HL-60 (cell line): ENCODE data around the gene ZNF454.

Source experiments
- DNase-seq, 2 experiments: peaks; one replicate each; pipeline ENCODE4 v3.0.0-alpha.2; 2010 to 2020; ENCODE audit warnings: low read depth in 1 of 2, low spot score in 1 of 2
- H3K27ac ChIP-seq: fragments of 250-450 bp; sonication (Bioruptor Pico); replicated peaks from 2 replicates; pipeline ENCODE4 v1.5.1; 2020; ENCODE audit warnings: mild to moderate bottlenecking, moderate library complexity
- H3K27me3 ChIP-seq: fragments of 250-450 bp; sonication (Bioruptor Pico); 2 replicates; pipeline ENCODE4 v1.5.1; 2021; ENCODE audit warnings: mild to moderate bottlenecking, moderate library complexity; ENCODE audit not compliant: insufficient read depth, poor library complexity, severe bottlenecking
- H3K4me3 ChIP-seq: replicated peaks from 2 replicates; pipeline ENCODE4 v1.5.1; 2011; ENCODE audit warnings: mild to moderate bottlenecking, control low read depth, low read length; ENCODE audit not compliant: insufficient read depth
- CTCF ChIP-seq: IDR thresholded peaks from one replicate; pipeline ENCODE4 v1.5.1; 2011; ENCODE audit warnings: low read length, control low read depth, inconsistent platforms; ENCODE audit not compliant: insufficient read depth
- GABPA ChIP-seq: IDR thresholded peaks from 2 replicates; pipeline ENCODE4 v1.6.1; 2012; ENCODE audit warnings: low read depth
- POLR2AphosphoS5 ChIP-seq: IDR thresholded peaks from 2 replicates; pipeline ENCODE4 v1.6.1; 2012; ENCODE audit warnings: low read depth
- REST ChIP-seq: IDR thresholded peaks from 2 replicates; pipeline ENCODE4 v1.6.1; 2012; ENCODE audit warnings: low read depth; ENCODE audit not compliant: insufficient replicate concordance
- SPI1 ChIP-seq: IDR thresholded peaks from 2 replicates; pipeline ENCODE4 v1.6.1; 2012; ENCODE audit warnings: low read depth, mild to moderate bottlenecking, borderline replicate concordance

Gene ZNF454

GRCh38 chr5:178931846-178932760 lies 8.9 kb upstream of the ZNF454 start:
- H3K4me3 ChIP-seq = no peak overlapping the region
- no peak for TF ChIP-seq POLR2AphosphoS5
- DNase-seq = no peak
- no peak overlapping the region for H3K27ac ChIP-seq
- no peaks in the 10 kb centered on the region for H3K27me3 ChIP-seq

GRCh38 chr5:178941361-178941760 lies 363 bp downstream of the ZNF454 start:
- Histone ChIP-seq H3K27ac (no peak overlapping the region), H3K4me3 (no peak overlapping the region), H3K27me3 (no peaks in the 10 kb centered on the region)
- TF ChIP-seq GABPA (no peak), REST (no peak), SPI1 (no peak), CTCF (no peak), POLR2AphosphoS5 (no peak)
- DNase-seq = no peak

GRCh38 chr5:178965465-178966055 lies 24.6 kb downstream of the ZNF454 start:
- no peak overlapping the region for H3K4me3 ChIP-seq
- H3K27ac ChIP-seq = no peak overlapping the region
- no peaks in the 10 kb centered on the region for H3K27me3 ChIP-seq
- TF ChIP-seq CTCF (no peak), REST (no peak), POLR2AphosphoS5 (no peak), SPI1 (no peak), GABPA (no peak)
- no peak for DNase-seq

- no peak overlapping the region for H3K27ac ChIP-seq
- H3K4me3 ChIP-seq = no peak overlapping the region
- H3K27me3 ChIP-seq = no peaks in the 10 kb centered on the region
- DNase-seq = no peak
- TF ChIP-seq SPI1 (no peak), GABPA (no peak), POLR2AphosphoS5 (no peak), CTCF (no peak), REST (no peak)
Observed at GRCh38 chr5:178981381-178981780, 40.4 kb downstream of the ZNF454 start.
